NCI-H82 treated with DMSO at 0.1 percent for 48 hours (cell line): ENCODE measurements around the gene EDRF1.

ENCODE experiments used
- DNase-seq: peaks from one replicate; lab custom pipeline; 2025; ENCODE audit not compliant: unreplicated experiment; lab: John Stamatoyannopoulos, UW

EDRF1 gene

DNA sequence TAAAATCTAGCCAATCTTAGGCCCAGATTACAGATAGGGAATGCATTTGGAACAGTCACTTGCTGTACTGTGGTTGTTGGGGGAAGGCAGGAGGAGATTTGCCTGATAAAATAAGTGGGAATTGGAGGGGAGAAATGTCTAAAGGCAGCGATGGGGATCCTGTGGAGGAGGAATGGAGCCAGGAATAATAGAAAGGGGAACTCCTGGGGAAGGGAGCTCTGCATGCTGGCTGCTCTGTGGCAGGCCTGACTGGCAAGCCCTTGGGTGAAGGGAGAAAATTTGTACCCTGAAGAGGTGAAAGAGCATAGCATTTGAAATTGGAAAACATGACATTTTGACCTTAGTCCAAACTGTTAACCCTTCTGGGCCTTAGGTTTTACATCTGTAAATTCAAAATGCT, 42.5 kb downstream of the EDRF1 start:
- no peak for DNase-seq

DNA sequence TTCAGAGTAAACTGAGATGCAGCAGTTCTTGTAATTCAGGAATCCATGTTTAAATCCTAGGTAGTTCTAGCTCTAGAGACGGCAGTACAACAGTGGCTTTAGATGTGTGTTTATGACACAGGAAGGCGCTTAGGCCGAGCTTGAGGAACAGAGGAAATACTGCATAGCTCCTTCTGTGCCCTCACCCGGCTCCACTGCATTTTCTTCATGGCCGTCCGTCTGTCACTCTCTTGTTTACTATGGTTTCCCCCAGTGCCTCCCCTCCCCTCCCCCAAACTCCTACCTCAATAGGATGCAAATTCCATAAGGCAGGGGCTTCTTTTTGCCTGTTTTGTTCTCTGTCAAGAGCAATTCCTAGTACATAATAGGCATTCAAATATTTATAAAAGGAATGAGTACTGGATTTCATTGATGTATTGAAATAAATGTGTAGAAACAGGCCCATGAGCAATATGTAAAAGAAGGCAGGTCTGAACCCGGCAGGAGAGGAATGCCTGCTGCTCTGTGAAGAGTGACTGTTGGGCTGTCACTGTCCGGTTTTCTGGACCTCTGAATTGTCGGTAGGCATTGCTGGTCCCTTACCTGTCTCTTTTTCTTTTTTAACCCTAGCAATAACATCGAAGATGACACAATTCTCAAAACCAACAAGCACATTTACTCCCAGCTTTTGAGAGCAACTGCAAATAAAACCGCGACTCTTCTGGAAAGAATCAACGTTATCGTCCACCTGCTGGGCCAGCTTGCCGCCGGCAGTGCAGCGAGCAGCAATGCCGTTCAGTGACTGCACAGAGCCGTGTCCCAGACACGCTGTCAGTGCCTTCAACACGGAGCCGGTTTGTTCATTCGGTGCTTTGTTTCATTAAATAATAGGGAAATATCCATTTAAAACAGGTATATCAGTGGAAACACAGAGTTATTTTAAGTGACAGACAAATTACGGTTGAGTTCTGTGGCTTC, 43.5 kb downstream of the EDRF1 start:
- DNase-seq = no peak

DNA sequence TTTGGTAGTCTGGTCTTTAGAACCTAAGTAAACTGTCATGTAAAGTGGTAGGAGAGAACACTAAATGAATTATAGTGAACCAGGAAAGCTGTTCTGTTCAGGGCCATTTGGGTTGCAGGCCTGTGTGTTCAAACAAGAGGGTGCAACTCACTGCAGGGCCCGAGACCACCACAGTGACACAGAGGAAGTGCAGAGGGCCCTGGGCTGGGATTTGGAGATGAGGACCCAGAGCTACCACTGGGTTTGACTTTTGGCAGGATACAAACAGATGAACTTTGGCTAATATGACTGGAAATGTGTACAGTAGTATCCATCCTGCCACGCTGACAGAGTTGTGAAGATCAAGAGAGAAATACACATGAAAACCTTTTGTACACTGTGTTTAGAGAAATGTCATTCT, 46.3 kb downstream of the EDRF1 start:
- DNase-seq = no peak

DNA sequence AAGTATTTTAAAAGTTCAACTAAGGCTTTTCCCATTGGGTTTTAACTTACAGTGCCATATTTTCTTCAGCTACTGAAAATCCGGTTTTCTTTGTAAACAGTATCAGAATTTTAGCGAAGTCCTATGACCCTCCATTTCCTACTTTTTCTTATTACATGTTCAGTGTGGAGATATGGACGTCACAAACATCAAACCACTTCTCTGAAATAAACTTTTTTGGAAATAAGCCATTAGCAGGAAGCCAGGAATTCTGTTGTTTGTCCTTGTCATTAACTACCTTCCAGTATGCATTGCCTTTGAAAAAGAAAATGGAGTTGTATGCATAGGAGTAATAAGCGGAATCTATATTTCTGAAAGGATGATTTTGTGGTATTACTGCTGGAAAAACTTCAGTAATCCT, 47.0 kb downstream of the EDRF1 start:
- DNase-seq = no peak

DNA sequence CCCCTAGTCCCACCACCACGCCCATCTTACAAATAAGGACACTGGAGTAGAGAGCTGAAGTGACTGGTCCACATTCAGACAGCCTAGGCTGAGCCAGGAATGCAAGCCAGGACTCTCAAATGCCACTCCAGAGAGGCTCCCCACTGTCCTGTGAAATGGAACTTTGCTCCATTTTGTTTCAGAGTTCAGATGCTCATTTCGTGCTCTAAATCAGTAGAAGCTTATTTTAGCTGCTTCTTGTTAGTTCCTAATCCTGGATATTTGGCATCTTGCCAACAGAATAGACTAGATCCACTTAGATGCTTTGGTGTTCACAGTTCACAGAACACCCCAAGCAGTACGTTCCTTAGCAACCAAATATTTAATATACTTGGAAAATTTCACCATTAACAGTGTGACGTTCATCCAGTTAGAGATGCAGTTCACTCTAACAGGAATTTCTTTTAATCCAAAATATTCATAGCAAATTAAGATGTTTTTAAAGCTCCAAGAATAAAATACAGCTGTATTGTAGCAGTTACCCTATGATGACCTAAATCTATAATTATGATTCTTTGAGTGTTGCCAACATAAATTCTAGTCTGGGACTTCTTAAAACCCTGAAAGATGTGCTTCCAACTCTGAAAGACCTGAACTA, 48.8 kb downstream of the EDRF1 start:
- DNase-seq = peak; percentile 65

DNA sequence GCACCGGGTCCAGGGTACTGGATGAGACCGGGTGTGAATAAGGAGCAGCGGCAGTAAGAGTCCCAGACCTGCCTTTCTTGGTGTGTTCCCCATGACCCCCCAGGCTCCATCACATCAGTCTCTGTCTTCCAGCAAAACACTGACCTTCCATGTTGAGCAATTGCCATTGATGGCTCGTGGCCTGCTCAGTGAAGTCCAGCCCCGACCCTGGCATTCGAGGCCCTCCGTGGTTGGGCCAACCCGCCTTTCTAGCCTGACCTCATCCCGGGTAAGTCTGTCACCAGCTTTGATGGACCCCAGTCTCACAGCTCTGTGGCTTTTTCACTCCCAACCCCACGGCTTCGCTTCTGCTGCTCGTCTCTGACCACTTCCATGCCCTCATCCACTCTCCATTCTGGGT, 49.7 kb downstream of the EDRF1 start:
- DNase-seq = no peak

DNA sequence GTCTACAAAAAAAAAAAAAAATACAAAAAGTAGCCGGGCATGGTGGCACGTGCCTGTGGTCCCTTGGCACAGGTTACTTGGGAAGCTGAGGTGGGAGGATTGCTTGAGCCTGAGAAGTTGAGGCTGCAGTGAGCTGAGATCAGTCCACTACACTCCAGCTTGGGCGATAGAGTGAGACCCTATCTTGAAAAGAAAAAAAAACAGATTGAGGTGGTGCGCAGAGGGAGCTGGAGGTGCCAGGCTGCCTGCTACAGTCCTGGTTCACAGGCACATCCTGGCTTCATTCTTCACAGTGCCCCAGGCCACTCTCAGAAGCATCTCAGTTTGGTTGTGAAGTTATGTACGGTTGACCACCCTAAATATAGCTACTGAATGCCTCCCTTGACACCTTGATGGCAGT, 51.3 kb downstream of the EDRF1 start:
- DNase-seq = no peak

DNA sequence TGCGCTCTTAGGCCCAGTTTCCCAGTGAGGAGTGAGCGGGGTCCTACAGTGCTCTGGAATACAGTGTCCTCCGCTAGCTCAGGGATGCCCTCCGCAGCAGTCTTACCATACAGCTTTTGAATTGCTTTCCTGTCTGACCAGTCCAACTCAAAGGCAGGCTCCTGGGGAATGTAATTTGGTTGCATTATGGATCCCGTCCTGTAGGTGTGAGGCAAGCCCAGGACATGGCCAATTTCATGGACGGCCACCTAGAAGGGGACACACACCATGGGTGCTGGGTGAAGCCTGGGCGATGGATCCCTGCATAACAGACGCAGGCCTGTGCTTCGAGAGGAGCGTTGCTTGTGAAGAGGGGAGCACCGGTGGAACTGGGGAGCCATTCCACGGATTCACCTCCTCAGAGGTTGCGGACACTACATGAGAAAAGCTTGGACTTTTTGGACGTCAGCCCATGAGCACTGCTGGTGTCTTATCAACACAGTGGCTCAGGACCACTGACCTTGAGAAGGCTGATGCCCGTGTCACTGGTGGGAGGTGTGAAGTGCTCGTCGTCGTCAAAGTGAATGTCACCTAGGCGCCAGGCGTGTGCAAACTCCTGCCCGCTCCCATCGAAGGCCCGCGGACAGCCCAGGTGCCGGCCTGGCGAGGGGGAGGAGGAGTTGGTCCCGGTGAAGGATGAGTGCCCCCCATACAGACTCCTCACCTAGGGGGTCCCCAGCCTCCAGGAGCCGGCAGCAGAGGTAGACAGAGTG, 52.8 kb downstream of the EDRF1 start:
- DNase-seq = no peak

DNA sequence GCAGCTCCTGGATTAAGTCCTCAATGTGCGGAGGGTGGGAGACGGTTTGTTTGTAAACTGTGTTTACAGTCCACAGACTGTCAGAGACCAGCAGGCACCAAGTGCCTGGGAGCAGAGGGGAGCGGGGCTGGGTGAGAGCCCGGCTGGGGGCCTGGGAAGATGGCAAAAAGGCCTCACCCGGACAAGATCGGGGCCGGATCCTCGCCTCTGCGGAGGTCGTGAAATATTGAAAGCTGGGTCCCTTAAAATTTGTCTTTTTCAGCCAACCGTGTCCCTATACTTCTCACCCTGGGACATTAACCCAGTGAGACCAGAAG, 53.3 kb downstream of the EDRF1 start:
- DNase-seq = no peak

DNA sequence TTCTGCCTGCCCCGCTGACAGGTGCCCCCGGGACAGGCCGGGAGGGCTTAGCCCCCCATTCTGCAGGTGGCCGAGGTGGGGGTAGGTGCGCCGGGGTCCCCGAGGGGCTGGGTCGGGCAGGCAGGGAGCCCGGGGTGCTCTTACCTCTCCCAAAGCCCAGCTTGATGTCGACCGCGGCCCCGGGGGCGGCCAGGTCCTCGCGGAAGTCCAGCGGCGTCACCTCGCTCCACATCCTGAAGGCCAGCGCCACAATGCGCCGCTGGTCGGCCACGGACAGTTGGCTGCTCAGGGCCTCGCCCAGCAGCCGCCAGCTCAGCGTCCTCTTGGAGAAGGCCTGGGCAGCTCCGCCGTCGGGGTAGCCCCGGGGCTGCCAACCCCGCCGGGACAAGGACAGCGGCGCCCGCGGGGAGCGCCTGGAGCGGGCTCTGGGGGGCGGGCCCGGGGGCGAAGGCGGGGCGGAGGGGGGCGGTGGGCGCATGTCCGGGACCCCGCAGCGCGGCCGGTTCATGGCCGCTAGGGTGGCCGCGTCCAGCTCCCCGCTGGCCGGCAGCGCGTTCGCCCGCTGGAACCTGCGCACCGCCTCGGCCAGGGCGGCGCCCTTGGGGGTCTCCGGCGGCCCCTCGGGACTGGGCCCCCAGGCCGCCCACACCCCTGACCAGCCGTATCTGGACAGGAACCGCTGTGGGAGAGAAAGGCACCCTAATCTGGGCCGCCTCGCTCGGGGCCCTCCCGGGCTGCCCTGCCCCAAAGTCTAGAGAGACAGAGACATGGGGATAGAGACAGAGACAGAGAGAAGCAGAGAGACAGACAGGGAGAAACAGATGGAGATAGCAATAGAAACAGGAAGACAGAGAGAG, 54.4 kb downstream of the EDRF1 start:
- DNase-seq = no peak

DNA sequence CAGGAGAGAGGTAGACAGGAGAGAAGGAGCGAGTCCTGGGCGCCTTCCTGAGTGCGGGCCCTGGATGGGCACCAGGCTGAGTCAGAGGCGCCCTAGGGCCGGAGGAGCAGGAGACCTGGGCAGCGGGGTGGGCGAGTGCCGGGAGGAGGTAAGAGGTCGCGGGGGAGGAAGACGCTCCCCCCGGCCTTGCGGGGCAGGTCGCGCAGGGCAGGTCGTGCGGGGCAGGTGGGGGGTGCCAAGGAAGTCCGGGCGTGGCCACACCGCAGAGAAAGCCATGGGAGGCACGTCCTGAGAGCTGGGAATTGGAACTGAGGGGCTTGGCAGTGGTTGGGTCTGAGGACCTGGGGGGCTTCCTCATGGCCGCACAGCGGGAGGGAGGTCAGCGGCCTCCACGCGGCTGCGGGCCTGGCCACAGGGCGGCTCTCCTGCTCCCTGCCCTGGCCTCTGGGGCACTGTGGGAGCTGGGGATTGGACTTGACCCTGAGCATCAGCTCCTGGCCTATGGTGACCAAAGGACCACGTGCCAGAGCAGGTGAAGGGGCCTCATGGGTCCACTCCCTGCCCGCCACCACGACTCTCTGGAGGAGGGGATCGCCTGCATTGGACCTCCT, 55.2 kb downstream of the EDRF1 start:
- no peak for DNase-seq

DNA sequence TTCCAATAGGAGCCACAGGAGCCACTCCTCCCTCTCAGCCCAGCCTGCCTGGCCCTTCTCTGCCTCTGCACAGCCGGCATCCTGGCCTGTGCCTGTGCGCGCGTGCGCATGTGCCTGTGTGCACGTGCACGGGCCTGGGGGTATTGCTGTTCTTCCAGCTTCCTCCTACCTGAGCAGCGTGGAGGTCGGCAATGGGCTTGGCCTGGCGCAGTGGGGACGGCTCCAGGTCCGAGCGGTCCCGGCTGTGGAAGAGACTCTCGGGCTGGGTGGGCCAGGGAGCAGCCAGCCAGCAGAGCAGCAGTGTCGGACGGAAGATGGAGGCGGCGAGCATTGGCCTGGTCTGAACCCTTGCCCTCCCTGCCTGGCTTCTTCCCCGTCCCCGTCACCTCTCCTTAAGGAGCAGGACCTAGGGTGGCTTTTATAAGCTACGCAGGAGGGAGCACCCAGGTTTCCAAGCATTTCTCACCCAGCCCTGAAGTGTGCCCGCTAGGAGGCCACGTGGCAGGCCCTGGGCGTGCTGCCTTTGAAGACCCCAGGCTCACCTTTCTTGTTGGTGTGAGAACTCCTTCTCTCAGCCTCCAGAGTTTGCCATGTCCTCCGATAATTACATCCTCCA, 56.1 kb downstream of the EDRF1 start, which contains the start of gene MMP21:
Gene MMP21, minus strand, starts transcription at position 331 of the 616 bp plus-strand sequence. Its CDS starts 0 bp downstream, at position 331.
- no peak for DNase-seq

DNA sequence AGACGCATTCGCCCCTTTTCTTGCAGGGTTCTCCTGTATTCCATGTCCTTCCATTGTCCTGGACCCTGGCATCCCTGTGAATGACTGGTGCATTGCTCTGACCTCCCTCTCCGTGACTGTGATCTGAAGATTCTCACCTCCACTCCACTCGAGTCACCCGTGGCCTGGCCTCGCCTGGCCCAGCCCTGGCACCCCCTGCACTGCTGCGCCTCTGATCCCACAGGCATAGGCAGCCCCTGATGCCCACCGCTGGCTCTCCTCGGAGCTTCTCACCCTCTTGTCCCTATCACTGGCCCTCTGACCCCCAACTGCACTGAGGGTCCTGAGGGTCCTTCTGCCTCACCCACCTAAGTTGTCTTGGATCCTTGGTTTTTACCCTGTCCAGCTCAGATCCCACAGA, 58.3 kb downstream of the EDRF1 start:
- DNase-seq = no peak

DNA sequence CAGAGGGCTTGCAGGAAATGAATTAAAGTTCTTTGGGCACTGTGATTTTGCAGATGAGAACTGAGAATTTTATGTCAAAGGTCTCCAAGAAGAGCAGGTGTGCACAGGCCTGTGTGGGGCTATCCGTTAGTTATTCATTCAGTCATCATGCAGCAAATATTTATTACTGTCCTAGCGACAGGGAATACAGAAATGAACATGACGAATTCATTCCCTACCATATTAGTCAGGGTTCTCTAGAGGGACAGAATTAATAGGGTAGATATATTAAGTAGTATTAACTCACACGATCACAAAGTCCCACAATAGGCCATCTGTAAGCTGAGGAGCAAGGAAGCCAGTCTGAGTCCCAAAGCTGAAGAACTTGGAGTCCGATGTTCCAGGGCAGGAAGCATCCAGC, 59.0 kb downstream of the EDRF1 start:
- DNase-seq = no peak

DNA sequence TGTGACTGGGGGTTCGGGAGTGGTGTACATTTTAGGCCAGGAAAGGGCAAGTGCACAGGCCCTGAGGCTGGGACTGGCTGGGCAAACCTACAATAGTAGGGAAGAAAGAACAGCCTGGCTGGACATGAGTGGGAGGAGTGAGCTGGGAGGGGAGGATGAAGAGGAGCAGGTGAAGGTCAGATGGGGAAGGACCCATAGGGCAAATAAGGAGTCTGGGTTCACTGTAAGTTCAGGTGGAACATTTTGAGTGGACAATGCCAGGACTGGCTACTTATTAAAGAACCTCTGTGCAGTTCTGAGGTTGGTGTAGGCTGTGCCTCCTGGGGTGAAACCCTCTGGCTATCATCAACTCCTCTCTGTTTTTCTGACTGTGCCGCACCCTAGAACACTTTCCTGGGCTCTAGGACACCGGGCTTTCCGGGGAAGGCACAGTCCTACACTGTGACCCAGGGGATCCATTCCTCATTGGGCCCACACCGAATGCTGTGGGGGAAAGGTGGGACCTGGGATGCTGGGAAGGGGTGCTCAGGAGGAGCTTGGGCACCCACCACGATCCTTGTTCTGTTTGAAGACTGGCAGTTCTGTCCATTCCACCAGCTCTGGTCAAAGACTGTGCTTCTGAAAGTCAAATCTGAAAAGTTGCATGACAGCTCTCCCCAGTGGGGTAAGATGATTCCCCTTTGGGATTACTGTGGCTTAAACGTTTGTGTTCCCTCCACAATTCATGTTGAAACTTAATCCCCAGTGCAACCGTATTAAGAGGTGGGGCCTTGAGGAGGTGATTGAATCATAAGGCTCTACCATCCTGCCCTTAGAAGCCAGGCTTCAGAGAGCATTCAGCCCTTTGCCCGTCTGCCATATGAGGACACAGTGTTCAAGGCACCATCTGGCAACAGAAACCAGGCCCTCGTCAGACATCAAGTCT, 60.2 kb downstream of the EDRF1 start:
- DNase-seq = peak; percentile 65

DNA sequence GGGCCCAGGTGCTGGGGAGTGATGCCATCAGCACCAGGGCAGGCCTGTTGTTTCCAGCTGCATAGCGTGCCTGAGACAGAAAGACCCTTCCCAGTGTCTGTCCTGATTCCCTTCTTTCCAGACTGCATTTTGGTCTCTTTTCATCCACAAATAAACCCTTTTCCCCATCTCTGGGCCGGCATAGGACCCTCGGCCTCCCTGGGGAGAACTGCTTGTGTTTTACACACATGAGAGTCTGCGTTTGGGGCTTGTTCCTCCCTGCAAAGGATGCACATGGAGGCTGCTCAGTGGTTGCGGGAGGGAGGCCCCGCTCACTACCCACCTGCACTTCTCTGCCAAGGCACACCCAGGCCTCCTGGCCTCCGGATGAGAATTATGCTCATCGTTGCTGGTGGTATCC, 61.9 kb downstream of the EDRF1 start:
- no peak for DNase-seq

DNA sequence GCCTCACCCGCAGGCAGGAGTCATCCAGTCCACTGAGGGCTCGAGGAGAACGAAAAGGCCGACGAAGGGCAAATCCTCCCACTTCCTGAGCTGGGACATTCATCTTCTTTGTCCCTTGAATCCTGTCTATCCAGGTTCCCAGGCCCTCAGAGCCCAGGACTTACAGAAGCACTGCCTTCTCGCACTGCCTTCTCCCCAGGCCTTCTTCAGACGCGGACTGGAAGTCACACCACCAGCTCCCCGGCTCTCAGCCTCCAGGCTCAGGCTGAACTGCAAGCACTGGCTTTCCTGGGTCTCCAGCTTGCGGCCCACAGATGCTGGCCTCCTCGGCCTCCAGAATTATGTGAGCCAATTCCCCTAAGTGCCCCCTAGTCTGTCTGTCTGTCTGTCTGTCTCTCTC, 62.5 kb downstream of the EDRF1 start:
- no peak for DNase-seq

DNA sequence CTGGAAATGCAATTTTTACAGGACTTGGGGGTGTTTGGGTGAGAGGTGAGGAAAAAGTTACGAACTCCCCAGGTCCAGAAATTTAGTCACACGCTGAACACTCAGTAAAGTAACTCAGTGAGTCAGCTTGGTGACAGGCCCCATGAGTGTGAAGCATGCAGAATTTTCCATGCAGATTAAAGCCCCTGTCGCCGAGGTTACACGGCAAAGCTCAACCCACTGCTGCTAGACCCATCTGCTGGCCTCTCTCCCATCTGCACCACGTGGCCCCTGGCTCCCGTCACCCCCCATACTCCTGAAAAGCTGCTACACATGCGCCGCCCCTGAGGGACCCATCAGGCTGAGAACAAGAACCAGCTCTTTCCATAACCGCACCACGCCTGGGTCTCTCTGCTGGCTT, 63.1 kb downstream of the EDRF1 start:
- peak; percentile 15 for DNase-seq

DNA sequence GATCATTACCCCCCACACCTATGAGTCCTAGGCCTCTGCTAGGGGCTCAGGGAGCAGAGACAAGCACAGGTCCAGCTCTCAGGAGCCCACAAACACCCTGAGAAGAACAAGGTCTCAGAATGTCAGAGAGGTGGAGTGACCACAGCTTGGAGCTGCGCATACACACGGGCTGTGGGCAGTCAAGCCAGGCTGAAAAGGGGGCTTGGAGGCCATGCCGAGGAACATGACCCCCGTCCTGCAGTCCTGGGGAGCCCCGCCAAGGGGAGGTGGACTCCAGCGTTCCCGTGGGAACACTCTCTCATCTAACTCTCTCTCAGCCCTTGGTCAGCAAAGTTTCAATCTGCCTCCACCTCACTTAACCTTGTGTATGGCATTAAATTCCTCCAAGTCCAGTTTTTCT, 63.9 kb downstream of the EDRF1 start:
- no peak for DNase-seq
